Kasumi-1 (cell line): Measurements from ENCODE around the gene ALKBH6.

Experiments
- DNase-seq, 2 experiments: peaks; one replicate each; lab custom pipeline; 2025; lab: John Stamatoyannopoulos, UW

ALKBH6 gene

DNA sequence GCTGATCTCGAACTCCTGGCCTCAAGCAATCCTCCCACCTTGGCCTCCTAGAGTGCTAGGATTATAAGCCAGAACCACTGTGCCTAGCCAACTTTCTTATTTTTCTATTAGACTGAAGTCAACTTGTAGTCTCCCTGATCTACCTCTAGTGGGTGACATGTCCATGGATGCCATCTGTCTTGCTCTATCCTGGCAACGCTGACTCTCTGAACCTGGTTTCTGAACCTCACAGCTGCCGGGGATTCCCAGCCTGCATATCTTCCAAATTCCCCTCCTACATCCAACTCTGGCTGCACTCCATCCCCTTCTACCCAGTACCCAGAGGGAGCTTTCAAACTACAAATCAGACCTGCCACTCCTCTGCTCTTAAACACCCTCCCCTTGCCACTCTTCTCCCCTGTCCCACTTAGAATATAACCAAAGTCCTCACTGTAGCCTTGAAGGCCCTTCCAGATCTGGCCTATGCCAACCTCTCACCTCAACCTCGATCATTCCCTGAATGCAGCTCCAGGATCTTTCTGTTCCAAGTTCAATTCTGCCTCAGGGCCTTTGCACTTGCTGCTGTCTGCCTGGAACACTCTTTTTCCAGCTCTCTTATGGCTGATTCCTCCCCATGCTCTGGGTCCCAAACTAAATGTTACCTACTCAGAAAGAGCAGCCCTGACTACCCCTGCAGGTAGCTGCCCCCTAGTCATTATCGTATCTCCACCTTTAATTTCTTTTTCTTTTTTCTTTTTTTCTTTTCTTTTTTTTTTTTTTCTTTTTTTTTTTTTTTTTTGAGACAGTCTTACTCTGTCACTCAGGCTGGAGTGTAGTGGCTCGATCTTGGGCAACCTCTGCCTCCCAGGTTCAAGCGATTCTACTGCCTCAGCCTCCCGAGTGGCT lies 16.5 kb upstream of the ALKBH6 start:
- DNase-seq, result peak in 1 of 2 experiments; percentile 23

- DNase-seq, result no peak
Measured at GRCh38 chr19:36028313-36029041, 14.5 kb upstream of the ALKBH6 start.

GRCh38 chr19:36027696-36028095 lies 13.7 kb upstream of the ALKBH6 start:
- DNase-seq, result no peak

- DNase-seq, result no peak
Measured at GRCh38 chr19:36026091-36026876, 12.3 kb upstream of the ALKBH6 start.

DNA sequence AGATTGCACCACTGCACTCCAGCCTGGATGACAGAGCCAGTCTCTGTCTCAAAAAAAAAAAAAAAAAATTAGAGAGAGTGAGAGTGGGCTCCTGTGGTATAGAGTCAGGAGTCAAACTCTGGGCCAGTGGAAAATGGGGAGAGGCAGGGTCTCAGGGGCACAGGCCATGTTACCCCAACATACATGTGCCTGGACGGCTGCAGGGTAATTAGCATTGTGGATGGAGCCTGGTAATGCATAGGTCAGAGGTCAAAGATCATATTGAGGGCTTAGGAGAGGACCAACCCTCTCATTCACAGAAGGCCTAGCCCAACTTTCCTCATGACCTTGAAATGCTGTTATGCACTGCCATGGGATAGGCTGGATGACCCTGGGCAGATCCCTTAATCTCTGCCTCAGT lies 11.5 kb upstream of the ALKBH6 start:
- DNase-seq, result no peak

- no peak for DNase-seq
Measured at GRCh38 chr19:36023432-36023831, 9.4 kb upstream of the ALKBH6 start.

DNA sequence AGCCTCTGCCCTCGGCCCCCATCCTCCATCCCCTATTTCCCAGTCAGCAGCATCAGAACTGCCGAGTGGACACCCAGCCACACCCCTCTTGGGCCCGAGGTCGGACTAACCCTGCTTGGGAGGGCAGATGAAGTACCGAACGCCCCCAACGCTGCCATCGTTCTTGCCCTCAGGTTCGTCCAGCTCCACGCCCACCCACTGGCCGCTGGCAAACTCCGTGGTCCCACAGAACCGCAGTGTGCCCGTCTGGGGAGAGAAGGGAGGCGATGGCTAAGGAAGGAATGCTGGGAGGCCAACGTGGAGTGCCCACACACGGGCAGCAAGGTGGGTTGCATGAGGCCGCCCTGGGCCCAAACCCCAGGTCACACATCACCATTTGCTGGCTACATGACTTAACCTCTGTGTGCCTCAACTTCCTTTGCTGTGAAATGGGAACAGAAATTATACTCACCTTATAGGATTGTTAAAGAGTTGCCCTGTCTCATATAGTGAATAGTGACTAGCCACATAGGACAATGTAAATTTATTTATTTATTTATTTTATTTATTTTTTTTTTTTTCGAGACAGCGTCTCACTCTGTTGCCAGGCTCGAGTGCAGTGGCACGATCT lies 5.2 kb upstream of the ALKBH6 start:
- DNase-seq, result no peak

DNA sequence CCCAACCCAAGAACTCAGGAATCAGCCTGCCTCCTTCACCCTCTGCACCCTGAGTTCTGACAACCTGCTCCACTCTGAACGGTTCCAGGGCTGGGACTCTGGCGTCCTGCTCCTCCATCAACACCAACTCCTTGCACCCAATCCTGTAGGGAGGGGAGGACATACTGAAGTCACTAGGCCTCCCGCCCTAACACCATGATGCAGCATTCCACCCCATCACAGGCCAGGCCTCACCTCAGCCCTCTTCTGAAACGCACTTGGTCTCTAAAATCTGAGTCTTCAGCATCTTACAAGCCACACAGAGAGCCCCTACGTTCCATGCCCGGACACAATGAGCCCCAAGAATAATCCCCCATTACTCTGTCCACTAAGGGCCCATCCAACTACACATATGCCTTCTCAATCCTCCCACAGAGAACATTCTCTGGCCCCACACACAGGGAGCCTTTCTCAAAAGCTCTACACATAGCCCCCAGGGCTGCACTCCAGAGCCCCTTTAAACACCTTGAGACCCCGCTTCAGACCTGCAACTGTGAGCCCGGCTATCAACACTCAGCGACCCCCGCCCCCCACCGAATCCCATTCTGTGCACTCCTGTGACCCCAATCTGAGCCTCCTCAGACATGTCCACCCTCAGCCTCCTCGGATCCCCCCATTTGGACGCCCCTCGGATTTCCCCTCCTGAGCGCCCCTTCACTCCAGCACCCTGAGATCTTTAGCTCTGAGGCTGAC lies 567 bp downstream of the ALKBH6 start:
- no peak for DNase-seq

GRCh38 chr19:36010402-36010801 lies 3.6 kb downstream of the ALKBH6 start:
- DNase-seq, result no peak

GRCh38 chr19:36009633-36010379 lies 4.2 kb downstream of the ALKBH6 start:
- no peak for DNase-seq

DNA sequence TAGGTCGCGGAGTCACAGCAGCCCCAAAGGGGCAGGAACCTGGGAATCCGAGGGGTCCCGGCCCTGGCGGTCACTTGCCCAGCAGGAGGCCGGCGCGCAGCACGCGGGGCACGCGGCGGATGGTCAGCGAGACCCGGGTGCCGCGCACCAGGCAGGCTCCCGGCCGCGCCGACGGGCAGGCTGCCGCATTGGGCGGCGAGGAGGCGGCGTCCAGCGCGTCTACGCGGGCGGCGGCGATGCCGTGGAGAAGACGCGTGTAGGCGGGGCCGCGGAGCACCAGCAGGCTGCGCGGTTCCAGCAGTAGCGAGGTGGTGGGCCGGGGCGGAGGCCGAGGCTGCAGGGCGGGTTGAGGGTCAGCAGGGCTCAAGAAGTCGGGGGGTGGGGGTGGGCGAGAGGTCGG lies 4.8 kb downstream of the ALKBH6 start:
- no peak for DNase-seq

DNA sequence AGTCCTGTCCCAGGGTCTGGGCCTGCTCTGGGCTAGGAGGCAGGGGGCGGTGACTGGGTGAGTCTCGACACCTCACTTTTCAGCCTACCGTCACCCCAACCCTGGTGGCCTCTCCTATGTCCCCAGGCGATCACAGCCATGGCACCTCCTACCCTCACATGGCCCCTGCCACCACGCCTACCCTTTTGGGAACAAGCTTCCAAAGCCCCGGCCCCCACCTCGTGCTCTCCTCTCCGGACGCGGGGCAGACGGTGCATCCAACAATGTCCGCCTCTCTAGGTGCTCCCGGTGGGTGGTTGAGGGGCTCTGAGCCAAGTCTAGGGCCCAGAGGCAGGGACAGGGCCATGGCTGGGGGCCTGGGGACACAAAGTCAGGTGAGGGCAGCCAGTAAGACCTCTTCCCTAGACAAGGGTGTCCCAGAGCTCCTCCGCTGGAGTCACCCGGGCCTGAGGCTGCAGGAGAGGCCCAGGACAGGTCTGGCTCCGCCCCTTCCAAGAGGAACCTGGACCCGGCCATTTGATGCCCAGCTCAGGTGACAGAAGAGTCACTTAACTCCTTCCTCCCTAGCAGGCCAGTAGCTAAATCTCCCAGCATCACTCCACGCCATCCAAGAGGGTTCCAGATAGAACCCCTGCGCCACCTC lies 5.6 kb downstream of the ALKBH6 start, which contains the start of gene SYNE4:
Gene SYNE4, minus strand, starts transcription at position 478 of the 643 bp plus-strand sequence. Its CDS starts 132 bp downstream, at position 346.
- DNase-seq, result no peak

GRCh38 chr19:36006955-36007354 lies 7.1 kb downstream of the ALKBH6 start:
- DNase-seq, result no peak

GRCh38 chr19:36003284-36003683 lies 10.7 kb downstream of the ALKBH6 start:
- no peak for DNase-seq

DNA sequence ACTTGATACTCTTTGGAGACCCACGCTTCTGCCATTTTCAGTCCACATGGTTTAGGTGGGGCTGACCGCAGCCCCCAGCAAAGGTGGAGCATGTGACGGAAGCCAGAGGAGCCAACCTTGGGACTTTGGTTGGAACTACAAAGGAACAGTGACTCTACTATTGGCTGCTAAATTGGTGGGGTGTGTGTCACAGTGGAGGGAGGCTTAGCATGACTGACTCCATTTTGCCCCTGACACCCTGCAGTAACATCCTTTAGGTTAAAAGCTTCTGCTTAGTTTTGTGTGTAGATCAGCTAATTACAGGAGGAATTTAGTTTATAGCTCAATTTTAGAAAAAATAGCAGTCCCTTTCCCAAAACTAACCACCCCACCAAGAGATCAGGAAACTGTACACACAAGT lies 12.4 kb downstream of the ALKBH6 start:
- DNase-seq, result no peak

DNA sequence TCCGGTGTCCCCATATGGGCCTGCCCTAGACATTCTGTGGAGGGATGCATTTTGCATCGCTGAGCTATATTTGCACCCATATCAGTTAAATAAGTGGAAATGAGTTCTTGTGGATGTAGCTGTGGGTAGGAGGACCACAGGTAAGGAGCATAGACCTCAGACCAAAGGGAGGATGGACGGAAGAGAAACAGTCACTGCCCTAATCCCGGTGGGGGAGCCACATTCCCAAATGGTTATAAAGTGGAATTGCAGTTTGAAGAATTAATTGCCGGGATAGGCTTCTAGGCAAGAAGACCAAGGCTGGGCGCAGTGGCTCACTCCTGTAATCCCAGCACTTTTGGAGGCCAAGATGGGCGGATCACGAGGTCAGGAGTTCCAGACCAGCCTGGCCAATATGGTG lies 17.2 kb downstream of the ALKBH6 start:
- no peak for DNase-seq

DNA sequence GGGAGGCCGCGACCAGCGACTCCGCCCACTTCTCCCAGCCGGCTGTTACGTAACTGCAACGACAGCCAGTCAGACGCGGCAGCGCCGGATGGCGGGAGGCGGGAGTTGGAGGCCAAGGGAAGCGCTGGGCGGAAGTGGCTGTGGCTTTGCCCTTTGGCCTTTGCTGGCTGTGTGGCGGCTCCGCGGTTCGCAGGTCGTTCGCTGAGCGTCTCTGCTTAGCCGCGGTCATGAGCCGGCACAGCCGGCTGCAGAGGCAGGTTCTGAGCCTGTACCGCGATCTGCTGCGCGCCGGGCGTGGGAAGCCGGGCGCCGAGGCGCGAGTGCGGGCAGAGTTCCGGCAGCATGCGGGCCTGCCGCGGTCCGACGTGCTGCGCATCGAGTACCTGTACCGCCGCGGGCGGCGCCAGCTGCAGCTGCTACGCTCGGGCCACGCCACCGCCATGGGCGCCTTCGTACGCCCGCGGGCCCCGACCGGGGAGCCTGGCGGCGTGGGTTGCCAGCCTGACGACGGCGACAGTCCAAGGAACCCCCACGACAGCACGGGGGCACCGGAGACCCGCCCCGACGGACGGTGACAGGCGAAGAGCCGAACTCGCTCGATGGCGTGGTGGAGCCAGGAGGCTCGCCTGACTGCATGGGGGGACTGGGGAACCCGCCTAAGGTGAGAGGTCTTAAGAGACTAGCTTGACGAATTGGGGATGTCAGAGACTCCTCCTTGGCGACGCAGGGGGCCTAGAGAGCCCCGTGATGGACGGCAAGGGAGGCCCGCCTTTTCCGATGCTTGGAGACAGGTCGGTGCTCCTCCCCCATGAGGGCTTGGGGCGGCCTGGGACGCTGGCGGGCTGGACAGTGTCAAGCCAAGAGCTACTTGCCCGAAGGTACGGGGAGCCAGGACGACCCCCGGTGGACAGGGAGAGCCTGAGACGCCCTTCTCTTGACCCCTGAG lies 18.7 kb downstream of the ALKBH6 start, which contains the start of gene SDHAF1:
Gene SDHAF1, plus strand, starts transcription at position 141 of the 946 bp plus-strand sequence. Its CDS starts 87 bp downstream, at position 228.
- peak; percentile 89 to 96 for DNase-seq

DNA sequence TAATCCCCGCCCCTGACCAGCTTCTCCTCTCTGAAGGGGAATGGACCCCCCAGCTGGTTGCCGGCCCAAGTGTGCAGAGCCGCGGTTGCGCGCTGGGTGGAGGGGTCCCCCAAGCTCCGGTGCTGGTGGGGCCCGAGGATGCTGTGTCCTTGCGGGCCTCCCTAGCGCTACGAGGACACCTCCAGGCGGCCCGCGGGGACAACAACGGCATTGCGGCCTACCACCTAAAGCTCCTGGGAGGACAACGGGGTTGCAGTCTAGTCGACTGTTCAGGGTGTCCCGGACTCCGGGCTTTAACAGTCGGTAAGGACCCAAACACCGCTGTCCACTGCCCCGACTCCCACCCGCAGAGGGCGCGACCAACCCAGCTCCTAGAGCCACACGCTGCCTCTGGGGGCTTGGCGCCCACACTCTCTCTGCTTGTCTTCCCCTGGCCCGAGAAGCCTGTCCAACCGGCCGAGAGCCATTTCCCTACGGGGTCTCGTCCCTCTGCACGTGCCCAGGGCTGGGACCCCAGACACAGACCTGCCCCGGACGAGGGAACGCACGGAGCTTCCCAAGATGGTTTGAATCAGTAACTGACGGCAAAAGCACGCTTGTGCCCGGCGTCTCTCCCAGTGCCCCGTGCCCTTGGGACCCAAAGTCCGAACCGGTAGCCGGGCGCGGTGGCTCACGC lies 20.0 kb downstream of the ALKBH6 start:
- DNase-seq, result no peak
